ENCODE data around the gene GAD1. TPM values are rescaled to one million over a fixed set of nuclear protein-coding genes. Genes with fewer than 3 reads are reported as not detected.
A peak's percentile ranks its signal among the peaks of the same experiment; 100 is the strongest.

Gene GAD1
- total and polyA plus RNA-seq, 2 donors = 1.0 to 4.2 TPM

- no peaks in the 10 kb centered on the region for H3K36me3 ChIP-seq (ENCODE audit: control insufficient read depth in 2 of 2, insufficient read depth in 2 of 2, low read length in 1 of 2)
- H3K4me3 ChIP-seq (ENCODE audit: low read length in 2 of 2) = no peak overlapping the region
- DNase-seq (ENCODE audit: low read depth in 6 of 9, low spot score in 9 of 9) = no peak
- no peak overlapping the region for H3K27ac ChIP-seq (ENCODE audit: low read depth in 1 of 2, low read length in 1 of 2)
- H3K9me3 ChIP-seq (ENCODE audit: control insufficient read depth in 2 of 2, insufficient read depth in 1 of 2, low read length in 1 of 2) = no peaks in the 10 kb centered on the region
- H3K4me1 ChIP-seq (ENCODE audit: control insufficient read depth in 2 of 2, insufficient read depth in 2 of 2, low read length in 2 of 2) = no peaks in the 10 kb centered on the region
- H3K27me3 ChIP-seq (ENCODE audit: control insufficient read depth in 2 of 2, insufficient read depth in 1 of 2, low read length in 1 of 2) = peaks cover 0 to 4% of the 10 kb centered on the region in 2 donors
- 93% methylated on average over 2 of the region's 2 CpGs for WGBS
Measured at GRCh38 chr2:170782673-170783072, 34.0 kb upstream of the GAD1 start.

- H3K4me3 ChIP-seq (ENCODE audit: low read length in 2 of 2) = no peak overlapping the region
- no peak overlapping the region for H3K27ac ChIP-seq (ENCODE audit: low read depth in 1 of 2, low read length in 1 of 2)
- peaks cover 0 to 4% of the 10 kb centered on the region in 2 donors for H3K27me3 ChIP-seq (ENCODE audit: control insufficient read depth in 2 of 2, insufficient read depth in 1 of 2, low read length in 1 of 2)
- no peaks in the 10 kb centered on the region for H3K9me3 ChIP-seq (ENCODE audit: control insufficient read depth in 2 of 2, insufficient read depth in 1 of 2, low read length in 1 of 2)
- no peaks in the 10 kb centered on the region for H3K36me3 ChIP-seq (ENCODE audit: control insufficient read depth in 2 of 2, insufficient read depth in 2 of 2, low read length in 1 of 2)
- no peaks in the 10 kb centered on the region for H3K4me1 ChIP-seq (ENCODE audit: control insufficient read depth in 2 of 2, insufficient read depth in 2 of 2, low read length in 2 of 2)
- WGBS = 100% methylated on average over 1 of the region's 1 CpG
- DNase-seq (ENCODE audit: low read depth in 6 of 9, low spot score in 9 of 9) = no peak
Measured at GRCh38 chr2:170783549-170783948, 33.1 kb upstream of the GAD1 start.

DNA sequence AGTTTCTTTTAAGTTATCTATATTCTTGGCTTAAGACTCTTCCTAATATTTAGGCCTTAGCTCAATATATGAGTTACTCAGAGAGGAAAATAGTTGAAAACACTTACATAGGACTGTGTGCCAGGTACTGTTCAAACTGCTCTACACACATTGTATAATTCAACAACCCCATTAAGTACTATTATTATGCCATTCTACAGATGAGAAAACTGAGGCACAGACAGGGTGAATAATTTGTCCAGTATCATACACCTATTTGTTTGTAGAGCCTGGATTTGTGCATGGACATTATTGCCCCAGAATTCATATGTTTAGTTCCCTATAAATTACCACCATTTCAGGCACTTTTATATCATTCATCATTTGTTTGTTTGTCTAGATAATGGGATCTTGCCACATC is 17.7 kb upstream of the GAD1 start:
- no peak overlapping the region for H3K4me3 ChIP-seq (ENCODE audit: low read length in 2 of 2)
- DNase-seq (ENCODE audit: low read depth in 6 of 9, low spot score in 9 of 9) = no peak
- no peaks in the 10 kb centered on the region for H3K9me3 ChIP-seq (ENCODE audit: control insufficient read depth in 2 of 2, insufficient read depth in 1 of 2, low read length in 1 of 2)
- no peaks in the 10 kb centered on the region for H3K36me3 ChIP-seq (ENCODE audit: control insufficient read depth in 2 of 2, insufficient read depth in 2 of 2, low read length in 1 of 2)
- peaks cover 0 to 4% of the 10 kb centered on the region in 2 donors for H3K27me3 ChIP-seq (ENCODE audit: control insufficient read depth in 2 of 2, insufficient read depth in 1 of 2, low read length in 1 of 2)
- no peak overlapping the region for H3K27ac ChIP-seq (ENCODE audit: low read depth in 1 of 2, low read length in 1 of 2)
- no peaks in the 10 kb centered on the region for H3K4me1 ChIP-seq (ENCODE audit: control insufficient read depth in 2 of 2, insufficient read depth in 2 of 2, low read length in 2 of 2)

DNA sequence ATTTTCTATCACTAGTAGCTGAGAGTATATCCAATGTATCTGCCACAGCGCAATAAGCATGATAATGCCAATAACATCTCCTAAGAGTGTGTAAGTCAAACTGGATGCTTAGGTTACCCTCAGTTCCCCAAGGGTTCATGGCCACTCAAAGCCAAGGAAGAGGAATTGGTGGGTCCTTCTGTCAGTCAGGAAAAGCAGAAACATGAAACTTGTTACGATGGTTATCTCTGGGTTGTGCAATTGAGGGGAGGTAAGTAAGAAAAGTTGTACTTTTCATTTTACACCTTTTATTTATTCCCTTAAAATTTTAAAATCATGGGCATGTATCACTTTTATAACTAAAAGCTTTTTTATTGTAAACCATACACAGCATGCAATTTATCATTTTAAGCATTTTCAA is 10.1 kb upstream of the GAD1 start:
- 97% methylated on average over 2 of the region's 2 CpGs for WGBS
- Histone ChIP-seq H3K27ac (ENCODE audit: low read depth in 1 of 2, low read length in 1 of 2) (no peak overlapping the region), H3K4me1 (ENCODE audit: control insufficient read depth in 2 of 2, insufficient read depth in 2 of 2, low read length in 2 of 2) (no peaks in the 10 kb centered on the region), H3K9me3 (ENCODE audit: control insufficient read depth in 2 of 2, insufficient read depth in 1 of 2, low read length in 1 of 2) (peaks cover 0 to 3% of the 10 kb centered on the region in 2 donors), H3K4me3 (ENCODE audit: low read length in 2 of 2) (no peak overlapping the region), H3K27me3 (ENCODE audit: control insufficient read depth in 2 of 2, insufficient read depth in 1 of 2, low read length in 1 of 2) (peaks cover 0 to 8% of the 10 kb centered on the region in 2 donors), H3K36me3 (ENCODE audit: control insufficient read depth in 2 of 2, insufficient read depth in 2 of 2, low read length in 1 of 2) (no peaks in the 10 kb centered on the region)
- DNase-seq (ENCODE audit: low read depth in 6 of 9, low spot score in 9 of 9) = no peak

- H3K27me3 ChIP-seq (ENCODE audit: control insufficient read depth in 2 of 2, insufficient read depth in 1 of 2, low read length in 1 of 2) = peaks cover 55 to 63% of the 10 kb centered on the region in 2 donors
- H3K4me3 ChIP-seq (ENCODE audit: low read length in 2 of 2) = no peak overlapping the region
- 7% methylated on average over 14 of the region's 14 CpGs for WGBS
- H3K4me1 ChIP-seq (ENCODE audit: control insufficient read depth in 2 of 2, insufficient read depth in 2 of 2, low read length in 2 of 2) = peaks cover 10 to 34% of the 10 kb centered on the region in 2 donors
- H3K36me3 ChIP-seq (ENCODE audit: control insufficient read depth in 2 of 2, insufficient read depth in 2 of 2, low read length in 1 of 2) = no peaks in the 10 kb centered on the region
- H3K27ac ChIP-seq (ENCODE audit: low read depth in 1 of 2, low read length in 1 of 2) = no peak overlapping the region
- H3K9me3 ChIP-seq (ENCODE audit: control insufficient read depth in 2 of 2, insufficient read depth in 1 of 2, low read length in 1 of 2) = peaks cover 0 to 21% of the 10 kb centered on the region in 2 donors
- DNase-seq (ENCODE audit: low read depth in 6 of 9, low spot score in 9 of 9) = peak in 8 of 9 donors; percentile 34 to 83 (median 52)
Measured at GRCh38 chr2:170812710-170813600, 3.7 kb upstream of the GAD1 start.

DNA sequence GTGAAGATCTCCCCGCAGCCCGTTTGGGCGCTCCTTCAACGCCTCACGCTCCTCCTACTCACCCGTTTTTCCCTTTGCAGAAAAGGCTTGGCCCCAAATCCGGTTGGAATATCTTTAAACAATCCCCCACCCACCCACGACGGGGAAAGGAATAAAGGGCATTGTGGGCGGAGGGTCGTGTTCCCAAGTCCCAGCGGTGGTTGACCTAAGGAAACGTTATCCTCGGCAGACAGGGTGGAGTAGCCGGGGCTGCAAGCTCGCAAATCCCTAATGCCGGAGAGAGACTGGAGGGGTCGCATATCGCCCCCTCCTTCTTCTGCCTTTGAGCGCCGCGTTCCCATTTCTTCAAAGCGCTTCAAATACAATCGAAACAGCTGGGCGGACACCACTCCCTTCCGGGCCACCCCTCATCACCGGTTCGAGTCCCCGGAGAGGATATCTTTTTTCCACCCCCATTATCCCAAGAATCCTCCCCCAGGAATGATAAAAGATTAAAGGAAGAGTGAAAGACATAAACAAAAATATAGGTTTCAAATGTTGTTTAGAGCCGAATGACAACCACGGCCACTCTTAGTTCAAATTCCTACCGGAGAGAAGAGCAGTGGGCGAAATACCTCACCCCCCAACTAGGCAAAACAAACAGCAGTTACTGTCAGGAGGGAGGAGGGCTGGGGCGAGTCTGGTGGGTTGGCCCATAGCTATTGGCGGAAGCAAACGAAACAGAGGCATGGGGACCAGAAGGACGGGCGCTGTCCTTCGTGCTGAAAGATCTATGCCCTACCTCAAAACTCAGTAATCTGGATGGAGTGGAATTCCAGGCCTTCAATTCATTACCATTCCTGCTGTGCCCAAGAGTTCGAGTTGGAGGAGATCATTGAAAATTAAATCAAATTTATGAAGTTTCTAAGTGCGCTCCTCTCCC is 2.8 kb upstream of the GAD1 start:
- Histone ChIP-seq H3K27me3 (ENCODE audit: control insufficient read depth in 2 of 2, insufficient read depth in 1 of 2, low read length in 1 of 2) (peaks cover 64 to 73% of the 10 kb centered on the region in 2 donors), H3K27ac (ENCODE audit: low read depth in 1 of 2, low read length in 1 of 2) (no peak overlapping the region), H3K4me3 (ENCODE audit: low read length in 2 of 2) (no peak overlapping the region), H3K36me3 (ENCODE audit: control insufficient read depth in 2 of 2, insufficient read depth in 2 of 2, low read length in 1 of 2) (no peaks in the 10 kb centered on the region), H3K9me3 (ENCODE audit: control insufficient read depth in 2 of 2, insufficient read depth in 1 of 2, low read length in 1 of 2) (peaks cover 0 to 21% of the 10 kb centered on the region in 2 donors), H3K4me1 (ENCODE audit: control insufficient read depth in 2 of 2, insufficient read depth in 2 of 2, low read length in 2 of 2) (peaks cover 10 to 43% of the 10 kb centered on the region in 2 donors)
- 8% methylated on average over 41 of the region's 41 CpGs for WGBS
- DNase-seq (ENCODE audit: low read depth in 6 of 9, low spot score in 9 of 9) = peak in 4 of 9 donors; percentile 25 to 71 (median 54)

GRCh38 chr2:170814533-170815230 is 2.0 kb upstream of the GAD1 start:
- 15% methylated on average over 31 of the region's 31 CpGs for WGBS
- no peak overlapping the region for H3K27ac ChIP-seq (ENCODE audit: low read depth in 1 of 2, low read length in 1 of 2)
- H3K36me3 ChIP-seq (ENCODE audit: control insufficient read depth in 2 of 2, insufficient read depth in 2 of 2, low read length in 1 of 2) = no peaks in the 10 kb centered on the region
- DNase-seq (ENCODE audit: low read depth in 6 of 9, low spot score in 9 of 9) = no peak
- peaks cover 0 to 21% of the 10 kb centered on the region in 2 donors for H3K9me3 ChIP-seq (ENCODE audit: control insufficient read depth in 2 of 2, insufficient read depth in 1 of 2, low read length in 1 of 2)
- peaks cover 10 to 44% of the 10 kb centered on the region in 2 donors for H3K4me1 ChIP-seq (ENCODE audit: control insufficient read depth in 2 of 2, insufficient read depth in 2 of 2, low read length in 2 of 2)
- H3K27me3 ChIP-seq (ENCODE audit: control insufficient read depth in 2 of 2, insufficient read depth in 1 of 2, low read length in 1 of 2) = peaks cover 72 to 81% of the 10 kb centered on the region in 2 donors
- H3K4me3 ChIP-seq (ENCODE audit: low read length in 2 of 2) = no peak overlapping the region

DNA sequence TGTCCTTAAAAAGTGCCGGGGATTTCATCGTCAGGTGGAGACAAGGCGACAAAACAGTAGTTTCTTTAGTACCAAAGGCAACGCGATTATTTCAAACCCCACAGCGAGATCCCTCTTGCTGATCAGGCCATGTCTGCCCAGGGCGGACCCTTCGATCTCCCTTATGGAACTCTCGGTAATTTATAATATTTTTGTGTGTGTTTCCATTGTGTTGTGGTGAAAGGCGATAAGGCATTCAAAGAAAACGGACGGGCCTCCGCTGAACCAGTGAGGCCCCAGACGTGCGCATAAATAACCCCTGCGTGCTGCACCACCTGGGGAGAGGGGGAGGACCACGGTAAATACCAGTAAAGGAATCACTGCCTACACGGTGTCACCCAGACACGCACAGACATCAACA is 1.4 kb upstream of the GAD1 start:
- H3K9me3 ChIP-seq (ENCODE audit: control insufficient read depth in 2 of 2, insufficient read depth in 1 of 2, low read length in 1 of 2) = peaks cover 0 to 23% of the 10 kb centered on the region in 2 donors
- DNase-seq (ENCODE audit: low read depth in 6 of 9, low spot score in 9 of 9) = no peak
- no peaks in the 10 kb centered on the region for H3K36me3 ChIP-seq (ENCODE audit: control insufficient read depth in 2 of 2, insufficient read depth in 2 of 2, low read length in 1 of 2)
- H3K4me1 ChIP-seq (ENCODE audit: control insufficient read depth in 2 of 2, insufficient read depth in 2 of 2, low read length in 2 of 2) = peaks cover 10 to 46% of the 10 kb centered on the region in 2 donors
- no peak overlapping the region for H3K4me3 ChIP-seq (ENCODE audit: low read length in 2 of 2)
- WGBS = 5% methylated on average over 19 of the region's 19 CpGs
- H3K27me3 ChIP-seq (ENCODE audit: control insufficient read depth in 2 of 2, insufficient read depth in 1 of 2, low read length in 1 of 2) = peaks cover 78 to 87% of the 10 kb centered on the region in 2 donors
- no peak overlapping the region for H3K27ac ChIP-seq (ENCODE audit: low read depth in 1 of 2, low read length in 1 of 2)

All from thymus (tissue), 11 donors.